NCI-H524 treated with DMSO at 0.1 percent for 48 hours (cell line): ENCODE results near the gene GLIPR1L1.
"Not testable (repeated sequence)": the region's sequence is repeated elsewhere in the genome, so short reads cannot be mapped to it uniquely, and the experiment has no call there.

Experiments used
- DNase-seq: peaks from one replicate; lab custom pipeline; 2025; lab: John Stamatoyannopoulos, UW

GLIPR1L1 gene, protein sequence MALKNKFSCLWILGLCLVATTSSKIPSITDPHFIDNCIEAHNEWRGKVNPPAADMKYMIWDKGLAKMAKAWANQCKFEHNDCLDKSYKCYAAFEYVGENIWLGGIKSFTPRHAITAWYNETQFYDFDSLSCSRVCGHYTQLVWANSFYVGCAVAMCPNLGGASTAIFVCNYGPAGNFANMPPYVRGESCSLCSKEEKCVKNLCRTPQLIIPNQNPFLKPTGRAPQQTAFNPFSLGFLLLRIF

DNA sequence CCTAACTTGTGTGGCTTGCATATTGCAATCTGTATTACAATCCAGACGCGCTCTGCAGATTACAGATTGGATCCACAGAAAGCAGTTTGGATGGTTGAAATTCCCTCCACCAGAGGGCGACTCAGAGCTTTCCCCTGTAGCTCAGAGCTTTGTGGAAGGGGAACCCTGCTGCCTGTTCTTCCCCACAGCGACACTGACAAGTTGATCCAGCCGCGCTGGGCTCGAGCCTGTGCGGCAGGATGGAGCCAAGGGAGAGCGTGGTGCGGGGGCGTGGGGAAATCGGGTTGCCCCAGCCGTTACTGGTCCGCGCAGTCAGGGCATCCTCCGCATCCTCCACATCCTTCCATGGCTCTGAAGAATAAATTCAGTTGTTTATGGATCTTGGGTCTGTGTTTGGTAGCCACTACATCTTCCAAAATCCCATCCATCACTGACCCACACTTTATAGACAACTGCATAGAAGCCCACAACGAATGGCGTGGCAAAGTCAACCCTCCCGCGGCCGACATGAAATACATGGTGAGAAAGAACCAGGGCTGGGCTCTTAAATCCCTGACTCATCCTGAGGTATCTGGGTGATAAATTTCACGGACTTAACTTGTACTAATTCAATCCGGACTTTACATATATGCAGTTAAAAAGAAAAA lies at the start of gene GLIPR1L1:
Gene GLIPR1L1, plus strand, starts transcription at position 287 of the 647 bp plus-strand sequence. Its CDS starts 59 bp downstream, at position 346.
- DNase-seq = peak; percentile 26

DNA sequence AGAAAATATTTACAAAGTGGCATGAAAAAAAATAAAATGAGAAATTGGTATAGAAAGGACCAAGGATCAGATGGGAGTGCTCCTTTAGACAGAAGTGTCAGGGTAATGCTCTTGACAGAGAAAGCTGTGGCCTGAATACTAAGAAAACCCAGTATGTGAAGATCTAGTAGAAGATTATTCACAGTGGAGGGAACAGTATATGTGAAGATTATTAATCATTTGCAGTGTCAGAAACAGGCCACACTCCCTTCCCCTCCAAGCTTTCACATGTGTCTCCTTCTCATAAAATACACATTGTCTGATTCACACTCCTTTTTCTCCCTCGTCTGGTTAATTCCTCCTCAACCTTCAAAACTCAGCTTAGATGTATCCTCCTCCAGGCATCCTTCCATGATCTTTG lies 45.6 kb upstream of the GLIPR1L1 start:
- DNase-seq = no peak

DNA sequence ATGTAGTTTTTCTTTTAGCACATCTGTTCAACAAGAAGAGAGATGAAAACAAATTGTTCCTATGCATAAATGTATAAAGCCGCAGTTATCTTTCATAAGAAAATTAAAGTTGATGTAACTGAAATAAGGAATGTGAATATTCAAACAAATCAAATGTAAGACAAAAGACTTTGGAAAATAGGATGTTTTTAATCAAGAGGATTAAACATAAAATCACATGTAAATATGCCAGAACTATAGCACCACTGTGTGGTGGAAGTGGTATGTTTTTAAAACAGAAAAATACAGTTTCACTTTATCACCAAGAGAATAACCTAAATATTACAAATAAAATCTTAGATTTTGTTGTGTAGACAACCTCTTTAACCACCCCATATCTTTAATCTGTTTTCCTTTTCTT lies 44.7 kb upstream of the GLIPR1L1 start:
- no peak for DNase-seq

DNA sequence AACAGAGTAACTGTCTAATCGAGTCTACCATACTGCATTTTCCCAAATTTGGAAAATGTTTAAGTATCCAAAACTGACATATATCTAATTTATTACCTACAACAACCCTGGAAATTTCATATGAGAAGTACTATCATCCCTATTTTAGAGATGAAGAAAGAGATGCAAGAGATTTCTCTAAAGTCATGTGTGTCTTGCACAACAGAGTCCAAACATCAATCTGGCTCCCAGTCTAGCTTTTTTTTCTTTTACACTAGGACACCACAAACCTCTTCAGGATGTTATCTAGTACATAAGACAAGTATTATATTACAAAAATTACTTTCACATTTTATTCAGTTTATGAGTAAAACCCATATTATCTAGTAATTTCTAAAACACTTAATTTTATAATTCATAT lies 43.5 kb upstream of the GLIPR1L1 start:
- DNase-seq = no peak

DNA sequence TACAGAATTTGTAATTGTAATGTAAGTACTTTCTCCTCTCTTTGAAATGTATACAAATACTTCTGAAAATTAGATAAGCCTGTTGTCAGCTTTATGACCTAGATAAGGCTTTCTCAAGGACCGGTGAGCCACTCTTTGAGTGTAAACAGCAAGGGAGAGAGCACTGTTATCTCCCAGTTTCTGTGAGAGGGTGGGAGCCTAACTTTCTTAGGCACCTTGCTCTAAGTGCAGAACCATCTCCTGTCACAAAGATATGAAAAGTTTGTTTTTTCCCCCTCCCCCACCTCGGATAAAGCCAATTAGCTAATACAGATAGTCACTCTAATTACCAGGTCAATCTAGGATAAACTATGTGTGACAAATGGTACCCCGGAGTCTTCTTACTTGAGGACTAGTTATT lies 40.1 kb upstream of the GLIPR1L1 start:
- no peak for DNase-seq

DNA sequence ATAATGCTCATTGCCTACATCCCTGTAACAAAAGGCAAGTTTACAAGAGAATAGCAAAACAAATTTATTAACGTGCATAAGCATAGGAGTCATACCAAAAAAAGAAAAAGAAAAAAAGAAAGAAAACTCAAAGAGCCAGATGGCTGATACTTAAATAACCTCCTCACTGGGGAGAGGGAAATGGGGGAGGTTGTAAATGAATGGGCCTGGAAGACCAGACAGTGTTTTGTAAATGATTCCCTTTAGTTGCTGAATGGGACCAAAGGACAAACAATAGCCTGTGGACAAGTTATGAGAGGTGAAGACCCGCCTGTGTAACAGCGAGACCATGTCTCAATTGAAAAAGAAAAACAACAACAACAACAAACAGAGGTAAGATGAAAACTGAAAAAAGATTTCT lies 39.7 kb upstream of the GLIPR1L1 start:
- DNase-seq = no peak

DNA sequence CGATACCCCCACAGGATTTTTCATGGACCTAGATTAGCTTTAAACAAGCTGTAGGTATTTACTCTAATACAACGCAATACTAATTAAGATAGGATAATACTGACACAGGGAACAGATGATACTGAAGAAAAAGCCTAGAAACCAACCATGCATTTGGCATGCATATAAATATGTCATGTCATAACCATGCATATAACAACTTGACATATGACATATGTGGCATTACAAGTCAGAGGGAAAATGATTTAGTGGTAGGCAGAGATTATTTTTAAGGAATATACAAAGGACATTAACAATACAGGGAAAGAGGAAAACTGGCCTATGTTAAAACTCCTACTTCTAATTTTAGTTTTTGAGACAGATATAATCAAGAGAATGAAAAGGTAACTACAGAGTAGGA lies 32.2 kb upstream of the GLIPR1L1 start:
- DNase-seq = no peak

DNA sequence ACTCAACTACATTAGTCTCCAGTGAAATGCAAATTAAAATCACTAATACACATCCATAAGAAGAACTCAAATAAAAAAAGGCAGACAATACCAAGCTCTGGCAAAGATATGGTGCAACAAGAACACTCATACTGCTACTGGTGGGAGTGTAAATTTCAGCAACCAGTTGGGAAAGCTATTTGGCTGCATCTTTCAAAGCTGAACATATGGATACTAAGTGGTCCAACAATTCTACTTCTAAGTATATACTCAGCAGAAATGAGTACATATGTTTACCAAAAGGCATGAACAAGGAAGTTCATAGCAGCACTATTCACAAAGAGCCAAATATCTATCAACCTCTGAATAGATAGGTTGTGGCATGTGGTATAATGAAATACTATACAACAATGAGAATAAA lies 31.7 kb upstream of the GLIPR1L1 start:
- DNase-seq = no peak

DNA sequence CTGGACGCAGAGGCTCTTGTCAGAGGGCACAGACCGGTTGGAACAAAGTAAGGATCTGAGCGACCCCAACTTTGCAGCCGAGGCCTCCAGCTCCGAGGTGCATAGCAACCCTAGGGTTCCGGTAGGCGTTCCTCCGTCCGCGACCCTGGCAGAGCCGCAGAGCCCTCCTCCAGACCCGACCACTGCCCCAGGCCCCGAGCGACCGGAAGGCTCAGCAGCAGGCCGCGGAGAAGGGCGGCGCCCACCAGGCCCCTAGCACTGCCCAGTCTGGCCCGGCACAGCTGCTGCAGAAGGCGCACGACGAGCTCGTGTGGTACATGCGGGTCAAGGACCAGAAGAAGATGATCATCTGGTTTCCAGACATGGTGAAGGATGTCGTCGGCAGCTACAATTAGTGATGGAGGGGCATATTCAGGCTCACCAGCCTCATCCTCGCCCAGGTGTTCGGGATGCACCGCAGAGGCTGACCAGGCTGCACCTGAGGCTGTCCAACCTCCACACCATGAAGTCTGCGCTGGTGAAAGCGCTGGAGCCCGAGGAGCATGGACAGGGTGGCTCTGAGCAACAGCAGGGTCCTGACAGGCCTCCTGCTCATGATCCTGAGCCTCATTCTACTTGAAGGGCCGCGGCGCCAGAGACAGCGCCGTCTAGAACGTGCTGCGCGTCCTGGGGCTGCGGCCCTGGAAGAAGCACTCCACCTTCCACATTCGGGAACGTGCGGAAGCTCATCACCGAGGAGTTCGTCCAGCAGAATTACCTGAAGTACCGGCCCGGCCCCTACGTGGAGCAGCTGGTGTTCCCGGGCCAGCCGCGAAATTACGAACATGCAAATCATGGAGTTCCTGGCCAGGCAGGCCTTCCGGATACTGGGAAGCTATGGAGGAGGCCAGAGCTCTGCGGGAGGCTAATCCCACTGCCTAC lies 28.8 kb upstream of the GLIPR1L1 start:
- DNase-seq = no peak

DNA sequence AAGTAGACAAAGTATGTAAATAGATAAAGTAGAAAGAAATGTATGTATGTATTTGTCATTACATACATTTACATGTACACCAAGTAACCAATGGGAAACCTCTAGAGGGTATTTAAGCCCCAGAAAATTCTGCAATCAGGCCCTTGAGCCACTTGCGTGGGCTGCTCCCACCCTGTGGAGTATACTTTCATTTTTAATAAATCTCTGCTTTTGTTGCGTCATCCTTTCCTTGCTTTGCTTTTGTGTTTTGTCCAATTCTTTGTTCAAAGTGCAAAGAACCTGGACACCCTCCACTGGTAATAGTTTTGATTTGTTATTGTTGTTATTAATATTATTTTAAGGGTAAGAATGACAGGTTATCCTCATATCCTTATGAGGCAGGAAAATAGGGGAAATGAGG lies 26.2 kb upstream of the GLIPR1L1 start:
- DNase-seq = no peak

DNA sequence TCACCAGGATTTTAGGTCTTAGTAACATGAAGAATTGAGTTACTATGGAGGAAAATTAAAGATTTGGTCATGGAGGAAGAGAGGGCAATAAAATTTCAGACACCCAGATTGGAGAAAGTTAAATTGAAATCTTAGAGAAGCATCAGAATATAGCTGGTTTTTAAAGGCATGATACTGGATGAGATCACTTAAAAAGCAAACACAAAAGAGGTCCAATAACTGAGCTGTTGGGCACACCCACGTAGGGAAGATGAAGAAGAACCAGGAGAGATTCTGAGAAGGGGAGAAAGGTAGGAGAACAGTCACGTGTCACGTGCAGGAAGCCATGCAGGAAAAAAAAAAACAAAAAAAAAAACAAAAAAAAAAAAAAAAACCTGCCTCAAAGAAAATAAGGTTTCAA lies 23.1 kb upstream of the GLIPR1L1 start:
- no peak for DNase-seq

DNA sequence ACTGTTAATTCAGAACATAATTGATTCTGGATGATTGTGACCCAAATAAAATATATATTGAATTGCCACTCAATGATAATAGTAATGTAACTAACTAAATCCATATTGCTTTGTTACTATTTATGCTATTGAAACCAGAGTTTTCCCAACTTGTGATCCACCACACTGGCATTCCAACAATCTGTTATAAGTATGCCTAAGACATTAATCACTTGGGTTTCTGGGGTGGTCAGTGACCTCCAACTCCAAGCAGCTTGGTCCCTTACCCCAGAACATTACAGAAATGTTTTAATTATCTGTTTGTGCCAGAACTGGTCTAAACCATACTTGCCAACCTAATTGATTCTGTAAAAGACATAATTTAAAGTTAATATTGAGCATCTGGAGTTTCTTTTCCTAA lies 19.0 kb upstream of the GLIPR1L1 start:
- no peak for DNase-seq

DNA sequence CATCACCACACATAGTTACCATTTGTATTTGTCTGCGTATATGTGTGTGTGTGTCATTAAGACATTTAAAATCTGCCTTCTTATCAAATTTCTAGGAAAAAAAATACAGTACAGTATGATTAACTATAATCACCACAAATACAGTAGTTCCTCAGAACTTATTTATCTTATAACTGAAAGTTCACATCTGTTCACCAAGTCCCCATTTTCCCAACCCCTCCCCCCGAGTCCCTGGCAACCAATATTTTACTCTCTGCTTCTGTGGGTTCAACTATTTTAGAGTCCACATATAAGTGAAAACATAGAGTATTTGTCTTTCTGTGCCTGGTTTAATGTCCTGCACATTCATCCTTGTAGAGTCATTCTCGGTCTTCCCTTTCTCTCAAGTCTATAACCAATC lies 16.7 kb upstream of the GLIPR1L1 start:
- DNase-seq = no peak

DNA sequence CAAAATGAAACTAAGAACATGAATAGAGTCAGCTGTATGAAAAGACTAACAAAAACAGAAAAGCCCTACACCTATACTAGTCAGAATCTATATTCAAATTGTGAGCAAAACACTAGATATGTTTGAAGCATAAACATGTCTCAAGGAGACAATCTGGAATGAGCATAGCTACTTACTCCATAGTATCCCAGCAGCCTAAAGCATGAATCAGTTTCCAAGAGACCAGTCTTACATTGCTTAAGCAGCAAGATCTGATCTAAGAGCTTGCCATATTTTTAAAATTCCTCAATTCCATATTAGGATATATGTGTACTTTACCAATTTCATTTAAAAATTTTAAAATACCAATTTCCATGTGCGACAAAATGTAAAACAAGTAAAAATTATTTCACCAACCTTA lies 12.0 kb upstream of the GLIPR1L1 start:
- no peak for DNase-seq

DNA sequence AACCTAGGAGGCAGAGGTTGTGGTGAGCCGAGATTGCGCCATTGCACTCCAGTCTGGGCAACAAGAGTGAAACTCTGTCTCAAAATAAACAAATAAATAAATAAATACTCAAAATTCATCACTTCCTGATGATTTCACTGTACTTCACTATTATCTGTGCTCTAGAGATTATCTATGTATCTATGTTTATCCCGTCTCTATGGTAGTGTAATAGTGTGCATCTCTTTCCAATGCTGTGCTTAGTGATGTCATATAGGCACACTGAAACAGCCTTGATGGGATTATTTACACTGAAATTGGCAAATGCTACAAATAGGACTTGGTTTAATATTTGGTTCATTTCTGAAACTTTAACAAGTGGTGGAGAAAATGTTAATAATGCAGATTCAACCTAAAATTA lies 10.8 kb upstream of the GLIPR1L1 start:
- DNase-seq = no peak

DNA sequence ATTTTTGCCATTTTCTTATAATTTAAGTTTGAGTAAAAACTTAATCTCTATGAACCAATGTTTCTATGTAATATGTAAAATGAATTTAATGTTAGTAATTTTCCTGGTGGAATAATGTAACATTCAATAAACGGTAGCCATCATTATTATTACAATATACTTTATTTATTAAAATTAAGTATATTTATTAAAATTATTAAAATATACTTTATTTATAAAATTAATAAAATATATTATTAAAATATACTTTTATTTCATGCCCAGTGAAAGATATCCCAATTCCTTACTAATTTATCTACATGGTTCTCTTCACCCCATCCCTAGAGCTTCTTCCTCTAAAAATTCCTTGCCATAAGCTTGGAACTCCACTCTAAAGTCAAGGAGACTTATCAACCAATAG lies 6.8 kb upstream of the GLIPR1L1 start:
- no peak for DNase-seq

DNA sequence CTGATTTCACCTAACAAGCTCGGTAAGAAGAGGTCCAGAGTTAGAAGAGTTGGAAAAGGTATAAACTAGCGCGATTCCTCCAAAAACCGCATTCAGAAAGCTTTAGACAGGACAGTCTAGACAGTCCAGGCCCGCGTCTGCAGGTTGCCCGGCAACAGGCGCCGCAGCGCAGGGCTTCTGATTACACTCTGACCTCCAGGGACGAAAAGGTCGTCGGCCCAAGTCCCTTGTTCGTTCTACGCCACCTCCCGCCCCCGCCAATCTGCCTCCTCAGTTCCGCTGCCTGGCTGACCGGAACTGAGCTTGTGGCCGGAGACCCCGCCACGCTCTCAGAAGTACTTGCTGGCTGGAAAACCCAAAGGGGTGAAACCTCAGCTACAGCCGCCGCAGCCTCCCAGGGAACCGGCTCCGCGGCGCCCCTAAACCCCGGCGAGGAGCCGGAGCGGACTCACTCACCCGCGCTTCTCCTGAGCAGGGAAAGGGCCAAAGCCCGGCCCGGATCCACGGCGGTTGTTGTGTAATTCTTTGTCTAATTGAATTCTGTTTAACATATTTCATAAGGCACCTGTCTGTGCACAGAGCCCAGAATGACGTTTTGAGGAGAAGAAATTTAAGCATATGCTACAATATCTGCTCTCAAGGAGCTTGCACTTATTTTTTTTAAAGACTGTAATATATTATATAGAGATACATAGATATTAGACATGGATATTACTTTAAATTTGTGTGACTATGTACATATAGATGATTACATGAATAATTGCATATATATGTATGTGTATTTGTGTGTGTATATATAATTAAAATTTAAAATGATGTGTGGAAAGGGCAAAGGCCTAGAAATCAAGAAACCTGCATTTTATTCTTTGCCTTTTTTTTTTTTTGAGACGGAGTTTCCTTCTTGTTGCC lies 4.3 kb upstream of the GLIPR1L1 start, which contains the start of gene CAPS2:
Gene CAPS2, minus strand, starts transcription at position 407 of the 909 bp plus-strand sequence. CDS start 3,826 bp downstream, outside the sequence.
- peak; percentile 46 for DNase-seq

DNA sequence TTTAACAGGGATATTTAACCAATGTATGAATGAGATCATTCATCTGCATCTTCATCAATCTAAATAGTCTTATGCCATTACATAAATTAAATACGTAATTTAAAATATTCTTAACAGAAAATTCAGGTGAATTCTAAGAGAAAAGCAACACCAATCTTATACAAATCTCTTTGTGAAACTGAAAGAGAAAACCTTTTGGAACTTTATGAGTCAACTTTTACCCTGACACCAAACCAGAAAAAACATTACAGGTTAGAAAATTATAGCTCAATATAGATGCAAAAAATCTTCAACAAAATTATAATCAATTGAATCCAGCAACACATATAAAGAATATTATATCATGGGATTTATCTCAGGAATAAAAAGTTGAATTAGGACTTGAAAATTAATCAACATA lies 3.4 kb downstream of the GLIPR1L1 start:
- DNase-seq = no peak

DNA sequence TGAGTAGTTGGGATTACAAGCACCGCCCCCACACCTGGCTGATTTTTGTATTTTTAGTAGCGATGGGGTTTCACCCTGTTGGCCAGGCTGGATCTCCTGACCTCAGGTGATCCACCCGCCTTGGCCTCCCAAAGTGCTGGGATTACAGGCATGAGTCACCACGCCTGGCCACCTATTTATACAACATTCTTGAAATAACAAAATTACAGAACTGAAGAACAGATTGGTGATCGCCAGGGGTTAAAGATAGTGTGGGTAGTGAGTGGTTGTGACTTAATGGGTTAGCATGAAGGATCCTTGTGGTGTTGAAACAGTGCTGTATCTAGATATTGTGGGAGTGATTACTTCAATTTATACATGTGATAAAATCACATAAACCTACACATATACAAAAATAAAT lies 7.4 kb downstream of the GLIPR1L1 start:
- no peak for DNase-seq

DNA sequence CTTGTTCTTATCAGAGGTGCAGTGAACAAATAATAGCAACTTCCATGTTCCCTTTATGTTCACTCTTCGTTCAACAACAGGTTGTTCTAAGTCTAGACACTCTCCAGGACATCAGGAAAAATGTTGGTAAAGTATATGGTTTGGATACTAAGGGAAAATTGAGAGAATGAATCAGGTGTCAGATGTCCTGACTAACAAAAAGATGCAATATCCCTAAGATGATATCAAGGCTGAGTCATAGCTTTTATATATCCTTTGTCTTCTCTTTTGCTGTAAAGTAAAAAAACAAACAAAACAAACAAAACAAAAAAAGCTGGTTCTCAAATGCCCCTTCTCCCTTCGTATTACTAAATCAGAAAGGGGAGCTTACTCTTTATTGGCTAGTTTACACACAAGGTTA lies 11.1 kb downstream of the GLIPR1L1 start:
- DNase-seq = no peak

DNA sequence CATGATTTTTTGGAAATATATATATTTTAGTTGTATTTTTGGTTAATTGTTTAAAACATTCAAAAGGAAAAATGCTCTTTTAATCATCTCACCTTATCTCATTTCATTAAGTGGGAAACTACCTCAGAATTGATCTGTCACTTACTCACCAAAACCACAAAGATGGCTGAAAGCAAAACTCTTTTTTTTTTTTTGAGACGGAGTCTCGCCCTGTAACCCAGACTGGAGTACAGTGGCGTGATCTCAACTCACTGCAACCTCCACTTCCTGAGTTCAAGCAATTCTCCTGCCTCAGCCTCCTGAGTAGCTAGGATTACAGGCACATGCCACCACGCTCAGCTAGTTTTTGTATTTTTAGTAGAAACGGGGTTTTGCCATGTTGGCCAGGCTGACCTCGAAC lies 11.7 kb downstream of the GLIPR1L1 start:
- not testable (repeated sequence) for DNase-seq

DNA sequence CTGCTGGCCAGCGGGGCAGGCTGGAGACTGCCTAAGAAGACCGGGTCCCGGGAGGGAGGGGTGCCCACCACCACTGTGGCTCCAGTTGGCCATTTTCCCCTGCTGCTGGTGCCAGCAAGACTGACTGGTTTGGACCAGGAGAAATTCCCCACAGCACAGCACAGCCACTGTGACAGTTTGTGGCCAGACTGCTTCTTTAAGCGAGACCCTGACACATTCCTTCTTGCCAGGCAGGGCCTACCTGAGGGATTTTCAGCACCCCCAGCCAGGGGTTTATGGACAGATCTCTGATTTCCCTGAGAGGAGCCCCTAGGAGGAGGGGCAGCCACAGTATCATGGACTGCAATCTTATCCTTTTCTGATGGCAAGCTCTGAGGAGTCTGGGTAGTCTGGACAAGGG lies 15.5 kb downstream of the GLIPR1L1 start:
- no peak for DNase-seq
